ENCODE results near the gene LRRC28. TPM values are rescaled to one million over a fixed set of nuclear protein-coding genes. Genes with fewer than 3 reads are reported as not detected.
A peak's percentile ranks its signal among the peaks of the same experiment; 100 is the strongest.

LRRC28 gene
- total and polyA plus RNA-seq, 8 donors = 4.5 to 24.9 (median 15.2) TPM

DNA sequence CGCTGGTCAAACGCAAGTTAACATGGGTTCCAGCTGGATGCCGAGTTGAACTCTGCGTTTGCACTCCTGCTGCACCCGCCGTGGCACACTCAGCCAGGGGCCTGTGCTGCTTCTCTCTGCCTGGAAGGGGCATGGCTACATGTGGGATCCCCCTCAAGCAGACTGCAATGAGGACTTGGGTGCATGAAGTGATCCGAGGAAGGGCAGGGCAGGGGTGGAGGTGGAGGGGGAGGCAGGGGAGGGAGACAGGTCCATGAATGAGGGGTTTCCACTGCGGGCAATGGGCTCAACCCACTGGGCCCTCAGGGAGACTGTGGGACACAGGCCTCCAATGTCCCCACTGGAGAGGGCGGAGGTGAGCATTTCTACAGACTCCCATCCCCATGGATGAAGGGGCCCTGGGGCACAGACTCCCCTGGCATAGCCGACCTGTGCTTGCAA is 172.9 kb downstream of the LRRC28 start:
- Histone ChIP-seq H3K4me1 (no peaks in the 10 kb centered on the region), H3K9me3 (no peaks in the 10 kb centered on the region), H3K4me3 (no peak overlapping the region), H3K27me3 (no peaks in the 10 kb centered on the region), H3K27ac (no peak overlapping the region), H3K36me3 (no peaks in the 10 kb centered on the region)
- intact Hi-C loops (cut with DNase I) = no loop called here
- TF ChIP-seq, protein P1, sequence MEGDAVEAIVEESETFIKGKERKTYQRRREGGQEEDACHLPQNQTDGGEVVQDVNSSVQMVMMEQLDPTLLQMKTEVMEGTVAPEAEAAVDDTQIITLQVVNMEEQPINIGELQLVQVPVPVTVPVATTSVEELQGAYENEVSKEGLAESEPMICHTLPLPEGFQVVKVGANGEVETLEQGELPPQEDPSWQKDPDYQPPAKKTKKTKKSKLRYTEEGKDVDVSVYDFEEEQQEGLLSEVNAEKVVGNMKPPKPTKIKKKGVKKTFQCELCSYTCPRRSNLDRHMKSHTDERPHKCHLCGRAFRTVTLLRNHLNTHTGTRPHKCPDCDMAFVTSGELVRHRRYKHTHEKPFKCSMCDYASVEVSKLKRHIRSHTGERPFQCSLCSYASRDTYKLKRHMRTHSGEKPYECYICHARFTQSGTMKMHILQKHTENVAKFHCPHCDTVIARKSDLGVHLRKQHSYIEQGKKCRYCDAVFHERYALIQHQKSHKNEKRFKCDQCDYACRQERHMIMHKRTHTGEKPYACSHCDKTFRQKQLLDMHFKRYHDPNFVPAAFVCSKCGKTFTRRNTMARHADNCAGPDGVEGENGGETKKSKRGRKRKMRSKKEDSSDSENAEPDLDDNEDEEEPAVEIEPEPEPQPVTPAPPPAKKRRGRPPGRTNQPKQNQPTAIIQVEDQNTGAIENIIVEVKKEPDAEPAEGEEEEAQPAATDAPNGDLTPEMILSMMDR (IDR thresholded peaks at IDR 0.05) = no peak
- 86 to 91% methylated on average over 10 of the region's 10 CpGs for WGBS, 2 donors
- FAIRE-seq = no peak
- ATAC-seq = no peak
- DNase-seq = peak in 1 of 6 donors; percentile 35

DNA sequence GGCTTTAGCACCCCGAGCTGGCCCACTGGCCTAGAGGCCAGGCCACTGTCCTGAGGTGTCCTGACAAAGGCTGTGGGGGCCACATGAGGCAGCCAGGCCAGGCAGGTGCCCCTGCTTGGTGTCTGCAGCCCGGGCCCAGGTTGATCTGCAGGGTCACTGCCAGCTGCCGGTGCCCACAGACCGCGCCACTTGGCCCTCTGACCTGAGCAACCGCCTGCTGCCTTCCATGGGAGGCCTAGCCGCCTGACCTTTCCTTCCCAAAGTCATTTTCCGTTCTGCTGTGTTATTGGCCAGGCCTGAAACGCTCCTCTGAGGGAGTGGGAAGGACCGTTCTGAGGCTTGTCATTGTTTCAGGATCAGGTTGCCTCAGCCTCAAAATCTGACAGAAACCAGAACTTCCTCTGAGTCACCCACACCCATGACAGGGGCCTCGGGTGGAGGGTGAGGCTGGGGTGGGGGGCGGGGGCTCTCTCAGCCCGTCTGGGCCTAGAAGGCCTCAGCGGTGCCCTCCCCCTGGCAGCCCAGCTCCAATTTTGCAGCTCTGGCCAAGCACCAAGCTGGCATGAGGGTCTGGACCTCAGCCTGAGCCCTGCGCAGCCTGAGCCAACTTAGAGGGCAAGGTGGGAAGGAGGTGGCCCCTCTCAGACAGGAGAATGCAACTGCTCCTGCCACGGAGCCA is 173.8 kb downstream of the LRRC28 start:
- TF ChIP-seq, protein P1 (IDR thresholded peaks at IDR 0.05) = no peak
- no peak overlapping the region for H3K4me3 ChIP-seq
- peak in 1 of 6 donors; percentile 46 for DNase-seq
- peak overlapping the region in 1 of 4 donors; percentile 50 for H3K27ac ChIP-seq
- H3K27me3 ChIP-seq = no peaks in the 10 kb centered on the region
- FAIRE-seq = no peak
- H3K9me3 ChIP-seq = no peaks in the 10 kb centered on the region
- peak in 3 of 4 donors; percentile 39 to 75 (median 73) for ATAC-seq
- no peaks in the 10 kb centered on the region for H3K36me3 ChIP-seq
- intact Hi-C loops (cut with DNase I) = no loop called here
- H3K4me1 ChIP-seq = no peaks in the 10 kb centered on the region
- WGBS, 2 donors = 67 to 71% methylated on average over 16 of the region's 16 CpGs

DNA sequence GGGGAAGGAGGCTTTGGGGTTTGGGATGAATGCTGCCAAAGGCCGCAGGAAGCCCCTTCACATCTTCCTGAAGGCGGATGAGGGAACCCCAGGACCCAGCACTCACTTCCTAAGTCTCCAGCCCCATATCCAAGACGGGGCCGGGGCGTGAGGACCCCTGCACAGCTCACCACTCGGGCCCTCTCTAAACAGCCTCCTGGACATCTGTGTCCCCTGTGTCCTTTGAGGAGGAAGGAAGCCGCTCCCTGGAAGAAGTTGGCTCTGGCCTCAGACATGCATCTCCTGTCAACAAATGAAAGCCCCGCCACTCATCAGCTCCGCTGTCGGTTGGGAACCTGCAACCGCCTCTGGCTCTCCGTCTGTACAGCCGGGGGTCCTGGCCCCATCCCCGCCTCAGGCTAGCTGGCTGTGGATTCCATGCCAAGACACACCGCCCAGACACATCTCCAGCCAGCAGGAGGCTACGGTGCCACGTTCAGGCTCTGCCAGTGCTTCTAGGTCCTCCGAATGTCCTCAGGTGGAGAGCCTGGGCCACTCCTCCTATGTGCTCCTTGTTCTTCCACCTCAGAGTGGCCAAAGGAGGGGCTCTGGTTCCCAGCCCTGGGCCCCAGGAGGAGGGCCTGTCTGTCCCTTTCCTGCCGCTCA is 174.5 kb downstream of the LRRC28 start:
- 66 to 81% methylated on average over 19 of the region's 19 CpGs for WGBS, 2 donors
- TF ChIP-seq, protein P1 (IDR thresholded peaks at IDR 0.05) = no peak
- intact Hi-C loops (cut with DNase I) = no loop called here
- Histone ChIP-seq H3K4me3 (no peak overlapping the region), H3K36me3 (no peaks in the 10 kb centered on the region), H3K4me1 (no peaks in the 10 kb centered on the region), H3K27me3 (no peaks in the 10 kb centered on the region), H3K9me3 (no peaks in the 10 kb centered on the region), H3K27ac (peak overlapping the region in 1 of 4 donors; percentile 50)
- DNase-seq (peak in 1 of 6 donors; percentile 45), ATAC-seq (peak in 2 of 4 donors; percentile 11 to 13), FAIRE-seq (no peak)

DNA sequence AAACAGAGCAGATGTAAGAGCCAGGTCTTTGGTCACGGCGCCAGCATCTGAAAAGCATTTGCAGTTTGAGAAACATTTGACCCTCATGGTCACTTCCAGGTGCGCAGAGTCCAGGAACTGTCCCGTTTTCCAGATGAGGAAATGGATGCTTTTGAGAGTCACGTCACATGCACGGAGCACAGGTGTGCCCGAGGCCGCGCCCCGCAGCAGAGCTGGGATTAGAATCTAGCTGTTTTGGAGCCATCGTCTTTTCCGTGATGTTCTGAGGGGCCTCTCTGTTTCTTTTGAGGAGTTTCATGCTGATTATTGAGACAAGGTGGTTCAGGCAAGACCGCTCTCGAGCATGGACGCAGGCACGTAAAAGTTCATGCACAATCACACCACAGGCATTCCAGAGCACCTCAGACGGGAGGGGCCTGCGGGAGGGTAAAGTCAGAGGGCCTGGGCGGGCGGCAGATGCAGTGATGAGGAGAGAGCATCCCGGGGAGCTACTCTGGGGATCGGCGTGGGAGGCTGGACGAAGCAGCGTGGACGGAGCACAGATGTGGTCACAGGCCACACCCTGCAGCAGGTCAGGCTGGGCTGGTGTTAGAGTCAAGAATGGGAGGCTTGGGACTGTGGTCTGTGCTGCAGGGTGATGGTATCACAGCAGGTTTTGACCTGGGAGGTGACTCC is 175.3 kb downstream of the LRRC28 start:
- Histone ChIP-seq H3K4me3 (no peak overlapping the region), H3K9me3 (no peaks in the 10 kb centered on the region), H3K36me3 (no peaks in the 10 kb centered on the region), H3K4me1 (no peaks in the 10 kb centered on the region), H3K27ac (no peak overlapping the region), H3K27me3 (no peaks in the 10 kb centered on the region)
- ATAC-seq (no peak), FAIRE-seq (no peak), DNase-seq (peak in 2 of 6 donors; percentile 9 to 44)
- intact Hi-C loops (cut with DNase I) = no loop called here
- TF ChIP-seq, protein P1 (IDR thresholded peaks at IDR 0.05) = no peak
- 76 to 81% methylated on average over 26 of the region's 26 CpGs for WGBS, 2 donors
